Brain microvascular endothelial cell (primary cell): ENCODE data around the gene TET1.
"Not testable (repeated sequence)": the region's sequence is repeated elsewhere in the genome, so short reads cannot be mapped to it uniquely, and the experiment has no call there.

Experiments
- DNase-seq: peaks from one replicate; pipeline ENCODE4 v3.0.0-alpha.2; 2020
- H3K27ac ChIP-seq: fragments of 250-450 bp; sonication (Bioruptor Pico); 2 replicates; pipeline ENCODE4 v1.5.1; 2020; ENCODE audit warnings: mild to moderate bottlenecking, moderate library complexity
- H3K27me3 ChIP-seq: fragments of 250-450 bp; sonication (Bioruptor Pico); replicated peaks from 2 replicates; pipeline ENCODE4 v1.5.1; 2020; ENCODE audit warnings: mild to moderate bottlenecking
- H3K36me3 ChIP-seq: fragments of 250-450 bp; sonication (Bioruptor Pico); replicated peaks from 2 replicates; pipeline ENCODE4 v1.5.1; 2020; ENCODE audit warnings: mild to moderate bottlenecking
- H3K4me3 ChIP-seq: 2 replicates; pipeline ENCODE4 v1.5.1; 2011; ENCODE audit warnings: low read depth, mild to moderate bottlenecking, control low read depth, low read length, moderate library complexity
- CTCF ChIP-seq: IDR thresholded peaks from 2 replicates; pipeline ENCODE4 v1.5.1; 2011; ENCODE audit warnings: low read depth, mild to moderate bottlenecking, moderate library complexity, low read length, control low read depth, inconsistent platforms; ENCODE audit errors: missing control alignments
- in situ Hi-C: cut with HindIII; loops from 2 replicates; pipeline ENCODE4 v1.10.0; 2017; ENCODE audit warnings: low sequenced_read_pairs, low pct_ligation_motif_present

Gene TET1

GRCh38 chr10:68619595-68619994 is 59.5 kb downstream of the TET1 start:
- no peak for TF ChIP-seq CTCF
- H3K4me3 ChIP-seq: no peak overlapping the region
- in situ Hi-C loops: no loop called here

GRCh38 chr10:68625316-68625921 is 65.3 kb downstream of the TET1 start:
- DNase-seq: no peak
- in situ Hi-C loops: no loop called here
- Histone ChIP-seq H3K4me3 (no peak overlapping the region), H3K27me3 (no peaks in the 10 kb centered on the region), H3K27ac (no peak overlapping the region), H3K36me3 (no peaks in the 10 kb centered on the region)
- no peak for TF ChIP-seq CTCF

More at GRCh38 chr10:68619595-68619994, 59.5 kb downstream of the TET1 start:
- Histone ChIP-seq H3K27ac (no peak overlapping the region), H3K27me3 (no peaks in the 10 kb centered on the region), H3K36me3 (no peaks in the 10 kb centered on the region)
- DNase-seq: no peak

GRCh38 chr10:68628576-68629127 is 68.5 kb downstream of the TET1 start:
- H3K27ac ChIP-seq: no peak overlapping the region
- H3K4me3 ChIP-seq: no peak overlapping the region
- no peaks in the 10 kb centered on the region for H3K27me3 ChIP-seq
- in situ Hi-C loops: no loop called here
- H3K36me3 ChIP-seq: no peaks in the 10 kb centered on the region
- DNase-seq: no peak
- no peak for TF ChIP-seq CTCF

- H3K4me3 ChIP-seq, H3K27ac ChIP-seq, H3K36me3 ChIP-seq, H3K27me3 ChIP-seq, in situ Hi-C loops, DNase-seq: not testable (repeated sequence)
Observed at GRCh38 chr10:68632271-68632560, 72.1 kb downstream of the TET1 start.

DNA sequence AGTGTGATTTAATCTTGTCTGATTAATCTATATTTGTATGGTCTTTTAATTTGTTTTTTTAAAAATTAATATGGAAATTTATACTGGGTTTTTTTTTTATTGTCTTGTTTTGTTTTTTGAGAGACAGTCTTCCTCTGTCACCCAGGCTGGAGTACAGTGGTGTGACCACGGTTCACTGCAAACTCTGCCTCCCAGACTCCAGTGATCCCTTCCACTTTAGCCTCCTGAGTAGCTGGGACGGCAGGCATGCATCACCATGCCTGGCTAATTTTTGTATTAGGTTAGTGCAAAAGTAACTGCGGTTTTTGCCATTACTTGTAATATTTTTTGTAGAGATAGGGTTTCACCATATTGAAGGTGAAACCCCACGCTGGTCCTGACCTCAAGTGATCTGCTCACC is 73.1 kb downstream of the TET1 start:
- Histone ChIP-seq H3K4me3 (no peak overlapping the region), H3K36me3 (no peaks in the 10 kb centered on the region), H3K27me3 (no peaks in the 10 kb centered on the region), H3K27ac (no peak overlapping the region)
- no peak for DNase-seq
- TF ChIP-seq CTCF: no peak
- in situ Hi-C loops: no loop called here

GRCh38 chr10:68633816-68634466 is 73.8 kb downstream of the TET1 start:
- no peak overlapping the region for H3K27ac ChIP-seq
- no peak for TF ChIP-seq CTCF
- H3K4me3 ChIP-seq: no peak overlapping the region
- H3K36me3 ChIP-seq: no peaks in the 10 kb centered on the region
- DNase-seq: no peak
- in situ Hi-C loops: no loop called here
- no peaks in the 10 kb centered on the region for H3K27me3 ChIP-seq
